Erythroblast (primary cell): ENCODE data around the gene PDE9A.

Experiments used
- DNase-seq, 2 experiments: peaks; one replicate each; lab custom pipeline; 2025; lab: John Stamatoyannopoulos, UW
- GATA1 ChIP-seq: IDR thresholded peaks from 2 replicates; pipeline ENCODE4 v1.6.1; 2011; ENCODE audit warnings: low read depth, mild to moderate bottlenecking, control low read depth, low read length, moderate library complexity
- POLR2A ChIP-seq: IDR thresholded peaks from 2 replicates; pipeline ENCODE4 v1.6.1; 2011; ENCODE audit warnings: mild to moderate bottlenecking, low read length

Gene PDE9A

DNA sequence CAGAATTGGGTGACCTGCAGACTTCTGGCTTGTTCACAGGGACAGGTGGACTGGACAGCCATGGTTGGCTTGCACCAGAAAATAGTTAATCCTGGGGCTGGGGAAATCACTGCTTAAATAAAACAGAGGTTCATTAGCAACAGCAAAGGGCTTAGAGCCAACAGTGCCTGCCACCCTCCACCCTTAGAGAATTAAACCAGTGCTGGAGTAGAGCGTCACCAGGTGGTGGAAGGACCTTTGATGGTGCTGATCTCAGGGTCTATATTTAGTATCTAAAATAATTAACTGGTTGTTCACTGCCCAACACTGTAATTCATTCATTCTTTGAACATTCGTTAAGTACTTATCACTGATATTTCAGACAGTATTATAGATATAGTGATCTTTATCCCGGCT lies 34.7 kb upstream of the PDE9A start:
- DNase-seq: no peak
- TF ChIP-seq GATA1: no peak
- TF ChIP-seq POLR2A: no peak

GRCh38 chr21:42619166-42619565 lies 34.3 kb upstream of the PDE9A start:
- TF ChIP-seq GATA1 (no peak), POLR2A (no peak)
- no peak for DNase-seq

DNA sequence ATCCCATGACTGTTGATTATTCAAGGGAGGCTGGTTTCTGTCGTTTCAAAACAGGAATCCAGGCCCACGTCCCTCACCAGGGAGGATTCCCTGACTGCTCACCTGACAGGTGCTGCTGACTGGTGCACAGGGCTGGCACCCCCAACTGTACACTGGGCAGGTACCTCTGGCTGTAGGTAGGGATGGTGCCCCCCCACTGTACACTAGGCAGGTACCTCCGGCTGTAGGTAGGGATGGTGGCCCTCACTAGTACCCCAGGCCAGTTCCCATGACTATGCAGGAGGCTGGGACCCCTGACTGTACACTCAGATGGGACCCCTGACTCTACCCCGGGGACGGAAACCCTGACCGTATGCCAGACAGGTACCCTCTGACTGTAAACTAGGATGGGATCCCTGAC lies 33.6 kb upstream of the PDE9A start:
- DNase-seq: no peak

GRCh38 chr21:42621166-42621818 lies 32.1 kb upstream of the PDE9A start:
- no peak for TF ChIP-seq GATA1
- no peak for TF ChIP-seq POLR2A
- DNase-seq: no peak

More for the DNA sequence above, 33.6 kb upstream of the PDE9A start:
- no peak for TF ChIP-seq GATA1
- TF ChIP-seq POLR2A: no peak

DNA sequence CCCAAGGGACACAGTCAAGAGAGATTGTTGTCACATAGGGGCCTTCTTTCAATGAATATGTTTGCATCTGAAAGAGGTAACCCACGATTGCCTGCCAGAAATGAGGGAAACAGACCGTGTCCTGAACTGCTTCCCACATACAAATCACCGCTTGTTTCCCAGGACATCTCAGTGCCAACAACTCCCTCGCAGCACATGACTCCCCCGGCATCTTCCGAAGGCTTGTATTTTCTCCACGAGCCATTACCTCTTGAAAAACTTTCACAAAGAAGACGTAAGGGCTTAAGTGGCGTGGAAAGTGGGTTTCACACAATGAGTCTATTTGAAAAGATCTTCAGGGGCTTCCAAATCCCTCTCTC lies 31.6 kb upstream of the PDE9A start:
- no peak for TF ChIP-seq POLR2A
- no peak for TF ChIP-seq GATA1
- DNase-seq: no peak

DNA sequence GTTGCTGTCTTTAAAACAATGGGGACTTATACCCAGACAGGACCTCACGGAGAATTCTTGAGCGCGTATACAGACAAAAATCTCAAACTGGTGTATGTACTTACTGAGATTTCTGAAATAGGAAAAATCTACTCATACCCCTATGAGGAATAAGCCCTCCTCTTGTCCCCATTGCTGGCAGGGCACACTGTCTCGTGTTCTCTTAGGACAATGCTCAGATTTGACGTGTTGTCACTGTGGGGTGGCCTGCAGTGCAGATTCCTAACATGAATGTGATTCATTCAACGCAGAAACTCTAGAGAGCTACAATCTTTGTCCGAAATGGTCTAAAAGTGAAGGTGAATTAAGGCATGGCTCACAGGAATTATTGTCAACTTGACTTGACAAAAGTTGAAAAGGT lies 31.1 kb upstream of the PDE9A start:
- no peak for DNase-seq
- TF ChIP-seq GATA1: no peak

GRCh38 chr21:42623694-42624093 lies 29.7 kb upstream of the PDE9A start:
- no peak for DNase-seq
- TF ChIP-seq POLR2A: no peak
- TF ChIP-seq GATA1: no peak

DNA sequence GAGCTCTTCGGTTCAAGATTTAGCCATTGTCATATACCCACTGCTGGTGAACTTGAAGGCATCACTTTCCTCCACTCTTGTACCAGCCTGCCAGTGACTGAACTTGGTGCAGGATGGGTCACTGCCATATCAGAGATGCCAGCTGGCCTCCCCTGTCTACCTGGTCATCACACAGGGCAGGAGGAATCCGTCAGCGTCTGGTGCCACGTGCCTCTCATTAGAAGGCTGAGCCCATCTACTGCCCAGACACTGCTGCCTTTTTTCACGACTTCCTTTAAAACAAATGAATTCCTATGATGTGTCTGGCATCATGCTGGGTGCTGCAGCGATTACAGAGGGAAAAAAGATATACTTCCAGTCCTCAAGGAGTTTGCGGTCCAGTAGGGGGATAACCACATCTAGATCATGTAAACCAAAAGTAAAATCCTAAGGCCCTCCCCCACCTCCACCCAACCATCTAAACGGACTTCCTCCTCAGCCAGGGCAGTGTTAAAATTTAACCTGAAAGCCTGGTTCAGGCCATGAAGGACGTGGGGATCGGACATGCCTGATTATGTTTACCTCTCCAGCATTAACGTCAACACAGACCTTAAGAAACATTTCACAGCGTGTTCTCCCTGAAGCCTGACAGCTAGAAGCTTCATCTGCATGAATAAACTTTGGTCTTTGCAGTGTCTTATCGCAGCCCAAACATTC lies 29.2 kb upstream of the PDE9A start:
- no peak for DNase-seq
- TF ChIP-seq GATA1: no peak
- TF ChIP-seq POLR2A: no peak

DNA sequence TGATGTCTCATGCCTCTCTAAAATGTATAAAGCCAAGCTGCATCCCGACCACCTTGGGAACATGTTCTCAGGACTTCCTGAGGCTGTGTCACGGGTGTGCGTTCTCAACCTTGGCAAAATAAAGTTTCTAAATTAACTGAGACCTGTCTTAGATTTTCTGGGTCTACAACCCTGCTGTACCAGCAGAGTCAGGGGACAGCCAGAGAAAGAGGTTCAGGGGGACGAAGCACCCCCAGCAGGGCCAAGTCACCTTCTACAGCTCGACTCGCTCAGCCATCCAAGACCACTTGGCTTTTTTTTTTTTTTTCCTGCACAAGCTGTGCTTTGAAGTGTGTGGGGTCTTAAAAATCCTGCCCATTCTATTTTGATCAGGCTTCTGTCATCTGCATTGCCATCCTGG lies 28.5 kb upstream of the PDE9A start:
- TF ChIP-seq GATA1 (no peak), POLR2A (no peak)
- no peak for DNase-seq

- DNase-seq: no peak
- TF ChIP-seq POLR2A (no peak), GATA1 (no peak)
These were observed 27.2 kb upstream of the PDE9A start for GRCh38 chr21:42626171-42626570.

DNA sequence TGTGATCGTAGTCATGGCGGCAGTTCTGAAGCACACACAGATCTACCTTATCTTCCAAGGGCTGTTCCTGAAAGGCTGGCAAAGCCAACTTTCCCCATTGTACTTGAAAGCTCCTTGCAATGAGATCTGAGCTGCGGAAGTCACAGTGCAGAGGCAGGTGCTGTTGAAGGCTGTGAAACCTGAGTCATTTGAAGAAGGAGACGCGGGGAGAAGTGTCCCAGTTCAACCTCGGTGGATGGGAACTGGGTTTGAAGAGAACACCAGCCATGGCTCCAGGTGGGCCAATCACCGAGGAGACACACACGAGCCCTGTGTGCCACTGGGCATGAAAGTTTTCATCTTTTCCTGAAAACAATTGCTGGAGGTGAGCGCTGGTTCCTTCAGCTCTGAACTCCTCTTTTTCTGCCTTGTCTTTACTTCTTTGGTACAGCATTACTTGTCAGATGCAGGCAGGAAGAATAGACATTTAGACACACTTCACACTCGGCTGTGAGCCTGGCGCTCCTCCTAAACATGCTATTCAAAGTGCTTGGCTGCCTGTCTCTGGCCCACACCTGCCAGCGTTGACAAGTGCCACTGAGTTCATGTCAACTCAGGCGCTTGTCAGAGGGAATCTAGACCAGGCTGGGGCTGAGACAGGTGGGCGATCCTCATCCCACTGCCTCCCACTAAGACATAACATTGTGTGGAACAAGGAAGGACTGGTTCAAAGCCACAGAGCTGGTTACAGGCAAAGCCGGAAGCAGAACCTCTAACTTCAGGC lies 25.7 kb upstream of the PDE9A start:
- TF ChIP-seq GATA1 (no peak), POLR2A (no peak)
- peak; percentile 62 to 71 for DNase-seq

- peak; percentile 10 for TF ChIP-seq GATA1
- DNase-seq: peak; percentile 41 to 63
These were observed 24.9 kb upstream of the PDE9A start for GRCh38 chr21:42628466-42629061.

GRCh38 chr21:42629933-42630589 lies 23.4 kb upstream of the PDE9A start:
- no peak for TF ChIP-seq POLR2A
- TF ChIP-seq GATA1: no peak

DNA sequence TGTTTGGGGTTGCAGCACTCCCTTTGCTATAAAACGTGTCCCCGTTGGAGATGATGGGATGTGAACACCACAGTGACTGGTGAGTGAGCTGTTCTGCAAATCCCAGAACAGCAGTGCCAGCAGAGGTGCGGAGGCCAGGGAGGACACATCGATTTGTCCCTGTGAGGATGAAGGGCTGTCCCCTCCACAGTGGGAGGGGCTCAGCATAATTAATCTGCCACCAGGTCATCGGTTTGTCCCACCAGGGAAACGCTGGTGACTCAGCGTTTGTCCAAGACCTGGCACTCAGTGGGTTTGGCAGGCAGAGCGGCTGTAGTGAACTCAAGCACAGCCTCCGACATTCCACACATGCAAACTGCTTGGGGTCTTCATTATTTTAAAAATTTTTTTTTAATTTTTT lies 22.8 kb upstream of the PDE9A start:
- no peak for DNase-seq
- TF ChIP-seq GATA1 (no peak), POLR2A (no peak)

More at GRCh38 chr21:42629933-42630589, 23.4 kb upstream of the PDE9A start:
- DNase-seq: peak in 1 of 2 experiments; percentile 30
